Keratinocyte (primary cell): ENCODE results near the gene PLCG2.

ENCODE experiments used
- CTCF ChIP-seq, 3 experiments: IDR thresholded peaks in 1 of 3; conservative IDR thresholded peaks in 1 of 3; optimal IDR thresholded peaks in 1 of 3; 2 replicates in 2 of 3; 3 replicates in 1 of 3; pipeline versions ENCODE3 to v1.5.1; 2011; ENCODE audit warnings: low read length in 3 of 3, mild to moderate bottlenecking in 3 of 3, moderate library complexity in 2 of 3, control low read depth in 1 of 3, inconsistent platforms in 1 of 3; ENCODE audit not compliant: insufficient read depth in 2 of 3; ENCODE audit errors: extremely low read depth in 1 of 3
- EZH2 ChIP-seq: IDR thresholded peaks from one replicate; pipeline ENCODE4 v1.6.1; 2012; ENCODE audit warnings: inconsistent platforms, mild to moderate bottlenecking, low read length, moderate library complexity

DNA sequence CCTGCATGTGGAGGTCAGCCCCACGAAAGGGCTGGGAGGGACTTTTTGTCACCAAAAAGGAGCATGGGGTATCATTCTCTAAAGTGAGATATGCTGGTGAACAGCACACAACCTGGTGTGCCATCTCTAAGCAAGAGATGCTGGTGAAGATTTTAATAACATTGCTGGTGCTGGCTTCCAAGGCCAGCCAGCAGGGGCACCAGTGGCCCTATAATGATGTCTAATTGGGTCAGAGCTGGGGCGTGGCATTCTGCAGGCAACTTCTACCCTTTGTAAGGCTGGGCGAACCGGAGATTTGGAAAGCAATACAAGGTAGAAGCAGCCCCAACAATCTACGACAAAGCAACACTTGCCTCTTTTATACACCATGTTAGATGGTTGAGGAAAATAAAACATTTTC is 215.4 kb downstream of the PLCG2 start:
- TF ChIP-seq CTCF (optimal IDR thresholded peaks at IDR 0.05 in 1 of 3, IDR thresholded peaks at IDR 0.05 in 1 of 3, conservative IDR thresholded peaks at IDR 0.05 in 1 of 3; ENCODE audit: extremely low read depth in 1 of 3, insufficient read depth in 2 of 3, low read length in 3 of 3), result peak; percentile 52 to 59 (median 57)
- no peak for TF ChIP-seq EZH2
